Measurements from ENCODE around the gene MAVS. TPM values are rescaled to one million over a fixed set of nuclear protein-coding genes. Genes with fewer than 3 reads are reported as not detected.

MAVS gene
- total RNA-seq, result 41.5 TPM
- long read RNA-seq, full-length matches to known transcripts, result 29 of 63 reads
- long read RNA-seq, partial matches to known transcripts, result 15 of 63 reads
- long read RNA-seq, other reads (novel, unspliced or antisense), result 19 of 63 reads

GRCh38 chr20:3846740-3847428 lies at the start of gene MAVS:
TSS of gene MAVS (plus strand) at chr20:3846834. CDS start at chr20:3854625, 7,791 bp downstream.
- H3K27me3 ChIP-seq, result no peaks in the 10 kb centered on the region
- TF ChIP-seq, protein P1, sequence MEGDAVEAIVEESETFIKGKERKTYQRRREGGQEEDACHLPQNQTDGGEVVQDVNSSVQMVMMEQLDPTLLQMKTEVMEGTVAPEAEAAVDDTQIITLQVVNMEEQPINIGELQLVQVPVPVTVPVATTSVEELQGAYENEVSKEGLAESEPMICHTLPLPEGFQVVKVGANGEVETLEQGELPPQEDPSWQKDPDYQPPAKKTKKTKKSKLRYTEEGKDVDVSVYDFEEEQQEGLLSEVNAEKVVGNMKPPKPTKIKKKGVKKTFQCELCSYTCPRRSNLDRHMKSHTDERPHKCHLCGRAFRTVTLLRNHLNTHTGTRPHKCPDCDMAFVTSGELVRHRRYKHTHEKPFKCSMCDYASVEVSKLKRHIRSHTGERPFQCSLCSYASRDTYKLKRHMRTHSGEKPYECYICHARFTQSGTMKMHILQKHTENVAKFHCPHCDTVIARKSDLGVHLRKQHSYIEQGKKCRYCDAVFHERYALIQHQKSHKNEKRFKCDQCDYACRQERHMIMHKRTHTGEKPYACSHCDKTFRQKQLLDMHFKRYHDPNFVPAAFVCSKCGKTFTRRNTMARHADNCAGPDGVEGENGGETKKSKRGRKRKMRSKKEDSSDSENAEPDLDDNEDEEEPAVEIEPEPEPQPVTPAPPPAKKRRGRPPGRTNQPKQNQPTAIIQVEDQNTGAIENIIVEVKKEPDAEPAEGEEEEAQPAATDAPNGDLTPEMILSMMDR (IDR thresholded peaks at IDR 0.05), result no peak
- peaks cover 15% of the 10 kb centered on the region for H3K4me1 ChIP-seq
- H3K9me3 ChIP-seq, result no peaks in the 10 kb centered on the region
- H3K4me3 ChIP-seq, result peak within 1 kb of the TSS; percentile 99
- DNase-seq, result peak; percentile 96
- intact Hi-C loops (cut with DNase I), result no loop called here
- H3K27ac ChIP-seq, result peak within 1 kb of the TSS; percentile 97
- H3K36me3 ChIP-seq, result no peaks in the 10 kb centered on the region
- ATAC-seq, result peak; percentile 98

DNA sequence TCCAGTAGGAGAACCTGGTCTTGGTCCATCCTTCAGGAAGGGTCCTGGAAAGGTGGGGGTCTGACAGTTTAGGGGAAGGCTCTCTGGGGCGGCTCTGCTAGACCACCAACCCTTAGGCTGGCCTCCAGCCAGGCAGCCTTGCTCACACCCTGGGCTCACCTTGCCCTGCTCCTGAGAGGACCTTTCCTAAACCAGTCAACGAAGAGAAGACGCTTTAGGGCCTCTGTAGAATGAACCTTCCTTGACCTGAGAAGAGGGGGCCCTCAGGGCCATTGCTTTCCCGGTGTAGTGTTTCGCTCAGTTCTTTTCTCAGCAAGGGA lies 49.4 kb upstream of the MAVS start:
- TF ChIP-seq, protein P1 (IDR thresholded peaks at IDR 0.05), result no peak
- DNase-seq (no peak), ATAC-seq (no peak)

GRCh38 chr20:3797592-3798372 lies 48.9 kb upstream of the MAVS start:
- peaks cover 48% of the 10 kb centered on the region for H3K36me3 ChIP-seq
- ATAC-seq, result no peak
- no peak for DNase-seq
- H3K9me3 ChIP-seq, result no peaks in the 10 kb centered on the region
- peak overlapping the region; percentile 70 for H3K4me3 ChIP-seq
- TF ChIP-seq, protein P1 (IDR thresholded peaks at IDR 0.05), result no peak
- H3K4me1 ChIP-seq, result peaks cover 61% of the 10 kb centered on the region
- H3K27ac ChIP-seq, result peak overlapping the region; percentile 72
- intact Hi-C loops (cut with DNase I), result no loop called here
- H3K27me3 ChIP-seq, result no peaks in the 10 kb centered on the region

More for the DNA sequence above, 49.4 kb upstream of the MAVS start:
- Histone ChIP-seq H3K4me3 (peak overlapping the region; percentile 70), H3K27me3 (no peaks in the 10 kb centered on the region), H3K9me3 (no peaks in the 10 kb centered on the region), H3K36me3 (peaks cover 42% of the 10 kb centered on the region), H3K4me1 (peaks cover 56% of the 10 kb centered on the region), H3K27ac (peak overlapping the region; percentile 72)
- intact Hi-C loops (cut with DNase I), result no loop called here

DNA sequence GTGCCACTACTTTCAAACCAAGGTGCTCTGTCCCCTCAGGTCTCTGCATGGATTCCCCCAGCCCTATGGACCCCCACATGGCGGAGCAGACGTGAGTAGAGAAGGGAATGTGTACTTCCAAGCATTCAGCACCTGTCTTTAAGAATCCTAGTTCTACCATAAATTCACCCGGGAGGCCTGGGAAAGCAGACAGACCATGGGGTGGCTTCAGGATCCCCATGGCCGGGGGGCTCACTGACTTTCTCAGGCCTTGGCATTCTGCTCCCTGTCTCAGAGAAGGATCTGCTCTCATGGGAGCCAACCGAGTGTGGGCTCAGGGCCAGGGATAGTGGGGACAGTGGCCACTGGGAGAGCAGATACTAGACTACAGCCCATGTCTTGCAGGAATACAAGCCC lies 48.3 kb upstream of the MAVS start:
- intact Hi-C loops (cut with DNase I), result no loop called here
- no peaks in the 10 kb centered on the region for H3K27me3 ChIP-seq
- TF ChIP-seq, protein P1 (IDR thresholded peaks at IDR 0.05), result no peak
- DNase-seq, result no peak
- H3K4me3 ChIP-seq, result peak overlapping the region; percentile 70
- peaks cover 54% of the 10 kb centered on the region for H3K36me3 ChIP-seq
- peaks cover 67% of the 10 kb centered on the region for H3K4me1 ChIP-seq
- H3K27ac ChIP-seq, result peak overlapping the region; percentile 72
- H3K9me3 ChIP-seq, result no peaks in the 10 kb centered on the region
- ATAC-seq, result no peak

GRCh38 chr20:3798908-3799248 lies 47.8 kb upstream of the MAVS start:
- H3K36me3 ChIP-seq, result peaks cover 59% of the 10 kb centered on the region
- DNase-seq (no peak), ATAC-seq (no peak)
- no peaks in the 10 kb centered on the region for H3K27me3 ChIP-seq
- H3K4me3 ChIP-seq, result peak overlapping the region; percentile 70
- peak overlapping the region; percentile 72 for H3K27ac ChIP-seq
- H3K9me3 ChIP-seq, result no peaks in the 10 kb centered on the region
- TF ChIP-seq, protein P1 (IDR thresholded peaks at IDR 0.05), result no peak
- intact Hi-C loops (cut with DNase I), result no loop called here
- H3K4me1 ChIP-seq, result peaks cover 72% of the 10 kb centered on the region

Data from upper lobe of right lung (tissue), 1 donor.